WTC11 (cell line): ENCODE measurements around the gene SNX24. TPM values are rescaled to one million over a fixed set of nuclear protein-coding genes. Genes with fewer than 3 reads are reported as not detected.

ENCODE experiments used
- ATAC-seq: fragments of 200-7000 bp; cut with Tn5 transposase; 2 replicates; pipeline ENCODE4 v1.10.0; 2021; ENCODE audit warnings: mild to moderate bottlenecking, moderate library complexity
- CTCF ChIA-PET: fragments of 300-600 bp; sonication (Branson Sonifier 250); formaldehyde crosslinking; loops from one replicate; lab custom pipeline; 2021; ENCODE audit warnings: antibody characterized with exemption; lab: Charles Lee
- POLR2A ChIA-PET: fragments of 350-600 bp; sonication (Branson Sonifier 250); formaldehyde crosslinking; loops from one replicate; lab custom pipeline; 2021; ENCODE audit warnings: antibody characterized with exemption; lab: Charles Lee
- DNase-seq: peaks from one replicate; pipeline ENCODE4 v3.0.0; 2021; ENCODE audit warnings: low spot score
- H3K27ac Mint-ChIP-seq: 2 replicates; pipeline ENCODE4 v1.8.0; 2021; ENCODE audit warnings: mixed read lengths
- H3K27me3 Mint-ChIP-seq: 2 replicates; pipeline ENCODE4 v1.8.0; 2021; ENCODE audit warnings: low read depth, mild to moderate bottlenecking, moderate library complexity, mixed read lengths
- H3K36me3 Mint-ChIP-seq: 2 replicates; pipeline ENCODE4 v1.8.0; 2021; ENCODE audit warnings: mixed read lengths
- H3K4me1 Mint-ChIP-seq: 2 replicates; pipeline ENCODE4 v1.8.0; 2022; ENCODE audit warnings: mixed read lengths
- H3K4me3 Mint-ChIP-seq: 2 replicates; pipeline ENCODE4 v1.8.0; 2021; ENCODE audit warnings: mild to moderate bottlenecking, moderate library complexity, mixed read lengths
- H3K9me3 Mint-ChIP-seq: 2 replicates; pipeline ENCODE4 v1.8.0; 2021; ENCODE audit warnings: mixed read lengths
- FOXP1 ChIP-seq: sonication (generic); formaldehyde crosslinking; IDR thresholded peaks from 2 replicates; pipeline ENCODE4 v1.8.0; 2022; ENCODE audit warnings: missing genetic modification reagents, mild to moderate bottlenecking, moderate library complexity, borderline replicate concordance
- GABPB1 ChIP-seq: sonication (generic); formaldehyde crosslinking; IDR thresholded peaks from 2 replicates; pipeline ENCODE4 v1.8.1; 2023; ENCODE audit warnings: mild to moderate bottlenecking, missing genetic modification reagents
- GRHL2 ChIP-seq: fragments of 250-450 bp; sonication (Bioruptor Pico); IDR thresholded peaks from 2 replicates; pipeline ENCODE4 v1.8.0; 2022; ENCODE audit warnings: mild to moderate bottlenecking, moderate library complexity; ENCODE audit not compliant: insufficient replicate concordance, severe bottlenecking
- MYBL2 ChIP-seq: sonication (generic); formaldehyde crosslinking; IDR thresholded peaks from 2 replicates; pipeline ENCODE4 v1.8.1; 2023; ENCODE audit warnings: mild to moderate bottlenecking, moderate library complexity, missing genetic modification reagents
- NR1H2 ChIP-seq: sonication (generic); formaldehyde crosslinking; IDR thresholded peaks from 2 replicates; pipeline ENCODE4 v1.9.0; 2021; ENCODE audit warnings: mild to moderate bottlenecking, moderate library complexity, missing genetic modification reagents
- RORB ChIP-seq: fragments of 250-450 bp; sonication (Bioruptor Pico); IDR thresholded peaks from 2 replicates; pipeline ENCODE4 v1.9.0; 2021; ENCODE audit warnings: mild to moderate bottlenecking
- TCF7 ChIP-seq: sonication (generic); formaldehyde crosslinking; IDR thresholded peaks from 2 replicates; pipeline ENCODE4 v1.8.0; 2022; ENCODE audit warnings: mild to moderate bottlenecking, low read depth, missing genetic modification reagents, moderate library complexity
- TP53 ChIP-seq: sonication (generic); formaldehyde crosslinking; IDR thresholded peaks from 2 replicates; pipeline ENCODE4 v1.8.1; 2023; ENCODE audit warnings: mild to moderate bottlenecking, missing genetic modification reagents
- ZNF121 ChIP-seq: sonication (generic); formaldehyde crosslinking; IDR thresholded peaks from 2 replicates; pipeline ENCODE4 v1.8.0; 2023; ENCODE audit warnings: missing genetic modification reagents
- total RNA-seq: library from RNA; stranded (reverse); gene quantifications from 3 replicates; pipeline ENCODE4 v1.2.3, GENCODE V29; 2021
- TF ChIP-seq, protein P1 (sequence below): fragments of 250-450 bp; sonication (Bioruptor Pico); IDR thresholded peaks from 2 replicates; pipeline ENCODE4 v2.1.2; 2022; ENCODE audit warnings: mild to moderate bottlenecking, moderate library complexity
- TF ChIP-seq, protein P2 (sequence below): sonication (generic); formaldehyde crosslinking; IDR thresholded peaks from 2 replicates; pipeline ENCODE4 v1.8.1; 2023; ENCODE audit warnings: mild to moderate bottlenecking, missing genetic modification reagents, borderline replicate concordance
- TF ChIP-seq, protein P3 (sequence below): sonication (generic); formaldehyde crosslinking; conservative IDR thresholded peaks from 2 replicates; pipeline ENCODE4 v1.8.1; 2022; ENCODE audit warnings: mild to moderate bottlenecking, missing genetic modification reagents
- TF ChIP-seq, protein P4 (sequence below): fragments of 250-450 bp; sonication (Bioruptor Pico); IDR thresholded peaks from 2 replicates; pipeline ENCODE4 v1.9.0; 2021; ENCODE audit warnings: mild to moderate bottlenecking, borderline replicate concordance

Gene SNX24
- total RNA-seq, 1 experiment from 2014 or later = 15.5 TPM

DNA sequence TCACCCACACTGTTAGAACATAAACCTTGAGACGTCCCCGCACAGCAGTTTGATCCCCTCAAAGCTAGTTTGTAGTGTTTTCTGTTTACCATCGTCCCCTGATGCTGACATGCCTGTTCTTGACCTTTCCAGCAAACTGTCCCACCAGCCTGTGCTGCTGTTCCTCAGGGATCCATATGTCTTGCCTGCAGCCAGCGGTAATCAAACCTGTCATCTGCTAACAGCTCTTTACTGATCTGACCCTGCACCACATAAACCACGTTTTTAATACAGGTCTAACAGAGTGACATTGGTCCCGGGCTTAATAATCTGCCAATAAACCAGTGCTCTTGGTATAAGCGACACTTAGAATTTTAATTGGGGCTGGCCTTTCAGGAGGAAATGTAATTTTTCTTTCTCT lies 156.4 kb downstream of the SNX24 start (continued):
- no peak for TF ChIP-seq TP53 (CRISPR knock-in tag)
- no peak for TF ChIP-seq GRHL2

DNA sequence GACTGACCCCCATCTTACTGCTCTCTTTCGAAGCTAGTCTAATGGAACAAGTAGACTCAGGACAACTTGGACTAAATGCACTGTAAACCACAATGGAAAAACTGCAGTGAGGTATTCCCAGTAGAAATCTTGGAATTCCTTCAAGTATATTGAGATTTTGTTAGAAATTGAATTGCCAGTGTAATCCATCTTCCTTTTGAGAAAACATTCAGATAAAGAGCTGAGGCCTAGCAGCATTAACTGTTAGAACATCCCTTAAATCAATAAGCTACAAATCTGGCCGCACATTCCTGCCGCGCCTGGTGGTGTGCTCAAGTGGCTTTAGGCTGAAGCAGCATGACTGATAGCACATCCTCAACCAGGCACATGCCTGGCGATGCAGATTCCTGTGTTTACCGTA lies 161.8 kb downstream of the SNX24 start:
- ATAC-seq (peak; percentile 43; the same call in 1 of the 2 replicates), DNase-seq (no peak)
- ChIA-PET POLR2A (no interaction called here), CTCF (no interaction called here)
- TF ChIP-seq, protein P1, sequence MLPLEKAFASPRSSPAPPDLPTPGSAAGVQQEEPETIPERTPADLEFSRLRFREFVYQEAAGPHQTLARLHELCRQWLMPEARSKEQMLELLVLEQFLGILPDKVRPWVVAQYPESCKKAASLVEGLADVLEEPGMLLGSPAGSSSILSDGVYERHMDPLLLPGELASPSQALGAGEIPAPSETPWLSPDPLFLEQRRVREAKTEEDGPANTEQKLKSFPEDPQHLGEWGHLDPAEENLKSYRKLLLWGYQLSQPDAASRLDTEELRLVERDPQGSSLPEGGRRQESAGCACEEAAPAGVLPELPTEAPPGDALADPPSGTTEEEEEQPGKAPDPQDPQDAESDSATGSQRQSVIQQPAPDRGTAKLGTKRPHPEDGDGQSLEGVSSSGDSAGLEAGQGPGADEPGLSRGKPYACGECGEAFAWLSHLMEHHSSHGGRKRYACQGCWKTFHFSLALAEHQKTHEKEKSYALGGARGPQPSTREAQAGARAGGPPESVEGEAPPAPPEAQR (CRISPR knock-in tag) = no peak
- TF ChIP-seq MYBL2 (CRISPR knock-in tag) = no peak
- no peak for TF ChIP-seq ZNF121
- no peak for TF ChIP-seq GABPB1 (CRISPR knock-in tag)
- H3K4me3 Mint-ChIP-seq = no peak overlapping the region
- no peaks in the 10 kb centered on the region for H3K27me3 Mint-ChIP-seq
- peaks cover 14% of the 10 kb centered on the region for H3K4me1 Mint-ChIP-seq
- no peaks in the 10 kb centered on the region for H3K9me3 Mint-ChIP-seq
- H3K36me3 Mint-ChIP-seq = no peaks in the 10 kb centered on the region
- no peak overlapping the region for H3K27ac Mint-ChIP-seq

DNA sequence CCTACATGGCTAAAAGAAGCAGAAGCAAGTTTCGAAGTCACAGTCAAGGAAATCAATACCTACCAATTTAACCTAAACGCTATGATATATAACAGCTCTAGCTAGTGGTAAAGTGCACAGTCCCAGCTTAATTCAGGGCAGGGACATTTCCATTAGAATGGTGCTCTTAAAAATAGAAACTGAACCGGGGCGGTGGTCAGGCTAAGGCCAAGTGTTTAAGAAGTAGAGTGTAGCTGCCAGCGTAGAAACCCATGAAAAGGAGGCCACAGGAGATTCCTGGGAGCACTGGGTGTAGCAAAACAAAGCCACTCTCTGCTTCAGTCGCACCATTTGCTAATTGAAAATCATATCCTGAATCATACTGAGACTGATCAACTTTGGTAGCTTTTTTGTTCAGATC lies 162.3 kb downstream of the SNX24 start:
- Mint-ChIP-seq H3K4me1 (peaks cover 18% of the 10 kb centered on the region), H3K27me3 (no peaks in the 10 kb centered on the region), H3K9me3 (no peaks in the 10 kb centered on the region), H3K27ac (peak overlapping the region; percentile 52; the same call in 1 of the 2 replicates), H3K36me3 (no peaks in the 10 kb centered on the region), H3K4me3 (no peak overlapping the region)
- DNase-seq (no peak), ATAC-seq (no peak)
- TF ChIP-seq, protein P2, sequence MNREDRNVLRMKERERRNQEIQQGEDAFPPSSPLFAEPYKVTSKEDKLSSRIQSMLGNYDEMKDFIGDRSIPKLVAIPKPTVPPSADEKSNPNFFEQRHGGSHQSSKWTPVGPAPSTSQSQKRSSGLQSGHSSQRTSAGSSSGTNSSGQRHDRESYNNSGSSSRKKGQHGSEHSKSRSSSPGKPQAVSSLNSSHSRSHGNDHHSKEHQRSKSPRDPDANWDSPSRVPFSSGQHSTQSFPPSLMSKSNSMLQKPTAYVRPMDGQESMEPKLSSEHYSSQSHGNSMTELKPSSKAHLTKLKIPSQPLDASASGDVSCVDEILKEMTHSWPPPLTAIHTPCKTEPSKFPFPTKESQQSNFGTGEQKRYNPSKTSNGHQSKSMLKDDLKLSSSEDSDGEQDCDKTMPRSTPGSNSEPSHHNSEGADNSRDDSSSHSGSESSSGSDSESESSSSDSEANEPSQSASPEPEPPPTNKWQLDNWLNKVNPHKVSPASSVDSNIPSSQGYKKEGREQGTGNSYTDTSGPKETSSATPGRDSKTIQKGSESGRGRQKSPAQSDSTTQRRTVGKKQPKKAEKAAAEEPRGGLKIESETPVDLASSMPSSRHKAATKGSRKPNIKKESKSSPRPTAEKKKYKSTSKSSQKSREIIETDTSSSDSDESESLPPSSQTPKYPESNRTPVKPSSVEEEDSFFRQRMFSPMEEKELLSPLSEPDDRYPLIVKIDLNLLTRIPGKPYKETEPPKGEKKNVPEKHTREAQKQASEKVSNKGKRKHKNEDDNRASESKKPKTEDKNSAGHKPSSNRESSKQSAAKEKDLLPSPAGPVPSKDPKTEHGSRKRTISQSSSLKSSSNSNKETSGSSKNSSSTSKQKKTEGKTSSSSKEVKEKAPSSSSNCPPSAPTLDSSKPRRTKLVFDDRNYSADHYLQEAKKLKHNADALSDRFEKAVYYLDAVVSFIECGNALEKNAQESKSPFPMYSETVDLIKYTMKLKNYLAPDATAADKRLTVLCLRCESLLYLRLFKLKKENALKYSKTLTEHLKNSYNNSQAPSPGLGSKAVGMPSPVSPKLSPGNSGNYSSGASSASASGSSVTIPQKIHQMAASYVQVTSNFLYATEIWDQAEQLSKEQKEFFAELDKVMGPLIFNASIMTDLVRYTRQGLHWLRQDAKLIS (CRISPR knock-in tag) = no peak
- TF ChIP-seq, protein P3, sequence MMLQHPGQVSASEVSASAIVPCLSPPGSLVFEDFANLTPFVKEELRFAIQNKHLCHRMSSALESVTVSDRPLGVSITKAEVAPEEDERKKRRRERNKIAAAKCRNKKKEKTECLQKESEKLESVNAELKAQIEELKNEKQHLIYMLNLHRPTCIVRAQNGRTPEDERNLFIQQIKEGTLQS (CRISPR knock-in tag) = no peak
- TF ChIP-seq, protein P4, sequence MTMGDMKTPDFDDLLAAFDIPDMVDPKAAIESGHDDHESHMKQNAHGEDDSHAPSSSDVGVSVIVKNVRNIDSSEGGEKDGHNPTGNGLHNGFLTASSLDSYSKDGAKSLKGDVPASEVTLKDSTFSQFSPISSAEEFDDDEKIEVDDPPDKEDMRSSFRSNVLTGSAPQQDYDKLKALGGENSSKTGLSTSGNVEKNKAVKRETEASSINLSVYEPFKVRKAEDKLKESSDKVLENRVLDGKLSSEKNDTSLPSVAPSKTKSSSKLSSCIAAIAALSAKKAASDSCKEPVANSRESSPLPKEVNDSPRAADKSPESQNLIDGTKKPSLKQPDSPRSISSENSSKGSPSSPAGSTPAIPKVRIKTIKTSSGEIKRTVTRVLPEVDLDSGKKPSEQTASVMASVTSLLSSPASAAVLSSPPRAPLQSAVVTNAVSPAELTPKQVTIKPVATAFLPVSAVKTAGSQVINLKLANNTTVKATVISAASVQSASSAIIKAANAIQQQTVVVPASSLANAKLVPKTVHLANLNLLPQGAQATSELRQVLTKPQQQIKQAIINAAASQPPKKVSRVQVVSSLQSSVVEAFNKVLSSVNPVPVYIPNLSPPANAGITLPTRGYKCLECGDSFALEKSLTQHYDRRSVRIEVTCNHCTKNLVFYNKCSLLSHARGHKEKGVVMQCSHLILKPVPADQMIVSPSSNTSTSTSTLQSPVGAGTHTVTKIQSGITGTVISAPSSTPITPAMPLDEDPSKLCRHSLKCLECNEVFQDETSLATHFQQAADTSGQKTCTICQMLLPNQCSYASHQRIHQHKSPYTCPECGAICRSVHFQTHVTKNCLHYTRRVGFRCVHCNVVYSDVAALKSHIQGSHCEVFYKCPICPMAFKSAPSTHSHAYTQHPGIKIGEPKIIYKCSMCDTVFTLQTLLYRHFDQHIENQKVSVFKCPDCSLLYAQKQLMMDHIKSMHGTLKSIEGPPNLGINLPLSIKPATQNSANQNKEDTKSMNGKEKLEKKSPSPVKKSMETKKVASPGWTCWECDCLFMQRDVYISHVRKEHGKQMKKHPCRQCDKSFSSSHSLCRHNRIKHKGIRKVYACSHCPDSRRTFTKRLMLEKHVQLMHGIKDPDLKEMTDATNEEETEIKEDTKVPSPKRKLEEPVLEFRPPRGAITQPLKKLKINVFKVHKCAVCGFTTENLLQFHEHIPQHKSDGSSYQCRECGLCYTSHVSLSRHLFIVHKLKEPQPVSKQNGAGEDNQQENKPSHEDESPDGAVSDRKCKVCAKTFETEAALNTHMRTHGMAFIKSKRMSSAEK (CRISPR knock-in tag) = no peak
- TF ChIP-seq TCF7 (CRISPR knock-in tag) = no peak
- TF ChIP-seq RORB (CRISPR knock-in tag) = no peak
- no peak for TF ChIP-seq NR1H2 (CRISPR knock-in tag)
- no peak for TF ChIP-seq FOXP1
- CTCF ChIA-PET = no interaction called here
- POLR2A ChIA-PET = no interaction called here
